Measurements from ENCODE around the gene IQCC.

The IQCC gene

DNA sequence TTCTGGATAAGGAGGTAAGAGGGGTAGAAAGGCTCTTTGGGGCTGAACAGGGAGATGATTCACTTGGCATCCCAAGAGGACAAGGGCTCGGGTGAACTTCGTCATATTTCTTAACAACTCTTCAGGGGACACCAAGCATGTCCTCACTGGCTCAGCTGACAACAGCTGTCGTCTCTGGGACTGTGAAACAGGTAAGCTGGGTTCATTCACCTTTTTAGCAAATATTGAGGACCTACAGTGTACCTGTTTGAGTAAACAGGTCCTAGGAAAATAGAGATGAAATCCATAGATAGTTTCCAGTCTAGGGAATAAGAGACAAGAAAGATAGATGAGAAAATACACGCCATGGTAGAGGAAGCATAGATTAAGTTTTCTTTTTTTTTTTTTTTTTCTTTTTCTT lies 18.8 kb downstream of the IQCC start:
- no peak for DNase-seq

- no peak for DNase-seq
Observed at GRCh38 chr1:32228771-32229170, 23.3 kb downstream of the IQCC start.

- no peak for DNase-seq
Observed at GRCh38 chr1:32231843-32232432, 26.5 kb downstream of the IQCC start.

DNA sequence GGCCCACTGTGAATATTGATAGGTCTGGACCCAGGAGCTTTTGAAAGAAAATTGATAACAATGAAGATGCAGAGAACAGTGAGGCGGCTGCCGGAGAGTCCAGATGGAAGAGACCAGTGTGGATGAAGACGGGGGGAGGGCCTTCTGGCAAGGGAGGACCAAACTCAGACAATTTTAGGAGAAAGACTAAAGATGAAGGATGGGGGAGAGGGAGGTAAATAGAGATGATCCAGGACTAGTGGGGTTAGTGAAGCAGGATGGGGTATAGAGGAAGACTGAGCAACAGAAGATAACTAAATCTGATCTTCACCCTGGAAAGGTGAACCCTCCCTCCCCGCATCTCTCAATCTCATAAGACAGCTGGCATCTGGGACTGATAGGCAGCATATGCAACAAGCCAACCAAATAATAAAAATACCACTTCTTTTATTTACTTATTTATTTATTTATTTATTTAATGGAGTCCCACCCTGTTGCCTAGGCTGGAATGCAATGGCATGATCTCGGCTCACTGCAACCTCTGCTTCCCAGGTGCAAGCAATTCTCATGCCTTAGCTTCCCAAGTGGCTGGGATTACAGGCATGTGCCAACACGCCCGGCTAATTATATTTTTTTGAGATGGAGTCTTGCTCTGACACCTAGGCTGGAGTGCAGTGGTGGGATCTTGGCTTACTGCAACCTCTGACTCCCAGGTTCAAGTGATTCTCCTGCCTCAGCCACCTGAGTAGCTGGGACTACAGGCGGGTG lies 27.3 kb downstream of the IQCC start:
- DNase-seq, result no peak

GRCh38 chr1:32234792-32235191 lies 29.3 kb downstream of the IQCC start:
- no peak for DNase-seq

GRCh38 chr1:32239337-32239736 lies 33.9 kb downstream of the IQCC start:
- peak; percentile 32 for DNase-seq

DNA sequence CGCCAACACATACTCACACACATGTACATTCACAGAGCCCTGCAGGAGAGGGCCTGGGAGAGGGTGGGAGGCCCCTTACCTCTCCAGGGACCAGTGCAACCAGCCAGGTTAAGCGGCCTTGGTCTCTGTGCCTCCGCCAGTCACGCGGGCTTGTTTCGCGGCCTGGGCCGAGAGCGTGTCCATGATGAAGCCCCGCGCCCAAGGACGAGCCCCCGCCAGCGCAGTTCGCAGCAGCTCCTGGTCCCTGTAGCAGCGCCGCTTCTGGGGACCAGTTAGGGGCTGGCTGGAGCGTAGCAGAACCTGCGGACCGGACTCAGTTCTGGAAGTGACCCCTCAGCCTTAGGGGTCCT lies 34.3 kb downstream of the IQCC start:
- DNase-seq, result no peak

DNA sequence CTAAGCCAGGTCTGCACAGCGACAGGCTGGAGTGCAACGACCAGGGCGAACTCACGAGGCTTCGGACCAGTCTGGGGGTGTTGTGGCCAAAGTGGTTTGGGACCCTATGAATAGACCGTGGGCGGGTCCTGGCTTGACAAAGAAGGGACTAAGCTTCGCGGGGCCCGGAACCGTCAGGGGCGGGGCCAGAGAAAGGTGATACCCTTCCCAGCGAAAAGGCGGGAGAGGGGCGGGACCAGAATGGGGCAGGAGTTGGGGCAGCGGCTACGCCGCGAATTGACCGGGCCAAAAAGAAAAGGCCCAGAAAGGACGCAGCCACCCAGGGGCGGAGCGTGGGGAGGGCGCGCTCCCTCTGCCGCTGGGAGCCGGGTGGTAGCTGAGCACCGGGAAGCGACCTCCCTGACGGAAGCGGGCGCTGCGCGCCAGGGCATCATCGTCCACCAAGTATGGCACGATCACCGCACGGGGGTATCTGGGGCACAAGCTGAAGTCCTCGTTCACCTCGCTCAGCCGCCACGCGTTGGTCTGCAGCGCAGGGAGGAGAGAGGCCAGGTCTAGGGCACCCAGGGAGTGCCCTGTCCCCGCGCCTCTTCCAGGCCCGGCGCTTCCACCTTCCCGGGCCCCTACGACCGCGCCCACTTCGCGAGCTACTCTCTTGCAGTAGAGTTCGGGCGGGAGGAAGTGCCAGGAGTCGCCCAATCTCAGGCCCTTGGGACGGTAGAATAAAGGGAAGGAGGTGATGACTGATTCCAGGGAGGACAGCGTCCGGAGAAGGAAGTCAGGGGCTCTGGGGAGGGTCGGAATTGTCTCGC lies 34.9 kb downstream of the IQCC start:
- DNase-seq, result peak; percentile 79

- peak; percentile 39 for DNase-seq
Observed at GRCh38 chr1:32241001-32241763, 35.7 kb downstream of the IQCC start.

DNA sequence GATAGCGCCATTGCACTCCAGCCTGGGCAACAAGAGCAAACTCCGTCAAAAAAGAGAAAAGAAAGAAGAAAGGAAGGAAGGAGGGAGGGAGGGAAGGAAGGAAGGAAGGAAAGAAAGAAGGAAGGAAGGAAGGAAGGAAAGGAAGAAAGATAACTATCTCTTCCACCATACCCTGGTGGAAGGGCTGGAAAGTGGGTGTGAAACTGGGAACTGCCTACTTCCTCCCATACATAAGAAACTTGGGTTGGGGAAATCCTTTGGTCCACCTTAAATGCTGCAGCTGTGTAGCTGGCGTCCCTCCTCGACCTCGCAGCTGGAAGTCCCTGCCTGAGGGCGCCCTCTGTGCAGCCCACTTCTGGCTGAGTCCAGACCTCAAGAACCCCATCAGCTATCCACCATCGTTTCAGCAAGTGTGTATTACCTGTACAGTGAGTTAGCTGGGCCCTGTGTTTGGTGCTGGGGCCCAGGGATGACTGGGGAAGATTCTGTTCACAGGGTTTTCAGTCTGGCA lies 36.9 kb downstream of the IQCC start:
- no peak for DNase-seq

GRCh38 chr1:32246888-32247273 lies 41.4 kb downstream of the IQCC start, which contains the start of gene FAM167B:
Gene FAM167B (plus strand): TSS chr1:32247222. CDS start chr1:32247422, 200 bp downstream.
- DNase-seq, result no peak

DNA sequence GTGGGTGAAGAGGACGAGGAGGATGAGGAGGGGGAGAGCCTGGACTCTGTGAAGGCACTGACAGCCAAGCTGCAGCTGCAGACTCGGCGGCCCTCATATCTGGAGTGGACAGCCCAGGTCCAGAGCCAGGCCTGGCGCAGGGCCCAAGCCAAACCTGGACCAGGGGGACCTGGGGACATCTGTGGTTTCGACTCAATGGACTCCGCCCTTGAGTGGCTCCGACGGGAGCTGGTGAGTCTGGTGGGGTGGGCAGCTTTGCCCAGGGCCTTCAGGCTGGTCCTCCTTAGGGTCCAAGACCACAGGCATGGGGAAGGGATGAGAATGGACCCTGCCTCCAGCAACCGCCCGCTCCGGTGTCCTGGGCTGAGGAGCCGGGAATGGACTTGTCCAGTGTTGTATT lies 42.0 kb downstream of the IQCC start:
- no peak for DNase-seq

GRCh38 chr1:32247983-32248889 lies 42.8 kb downstream of the IQCC start:
- peak; percentile 75 for DNase-seq

- no peak for DNase-seq
Observed at GRCh38 chr1:32249831-32250525, 44.5 kb downstream of the IQCC start.

GRCh38 chr1:32250893-32251716 lies 45.6 kb downstream of the IQCC start, which contains the start of gene LCK:
Gene LCK (plus strand): TSS chr1:32251265. CDS start chr1:32274330, 23,065 bp downstream.
- DNase-seq, result no peak

GRCh38 chr1:32255072-32256071 lies 49.9 kb downstream of the IQCC start:
- DNase-seq, result no peak

- no peak for DNase-seq
Observed at GRCh38 chr1:32256473-32257226, 51.2 kb downstream of the IQCC start.

GRCh38 chr1:32257227-32257508 lies 51.7 kb downstream of the IQCC start:
- DNase-seq, result no peak
